ENCODE results near the gene SLC26A11.

SLC26A11 gene

GRCh38 chr17:80220054-80220735 is at the start of gene SLC26A11, which contains the start of gene SGSH:
TSS of gene SLC26A11 (plus strand) at chr17:80220427. CDS start at chr17:80221561, 1,134 bp downstream.
TSS of gene SGSH (minus strand) at chr17:80220333. CDS start at chr17:80220313, 20 bp downstream.
- peak; percentile 61 for DNase-seq (ENCODE audit: low spot score)

DNA sequence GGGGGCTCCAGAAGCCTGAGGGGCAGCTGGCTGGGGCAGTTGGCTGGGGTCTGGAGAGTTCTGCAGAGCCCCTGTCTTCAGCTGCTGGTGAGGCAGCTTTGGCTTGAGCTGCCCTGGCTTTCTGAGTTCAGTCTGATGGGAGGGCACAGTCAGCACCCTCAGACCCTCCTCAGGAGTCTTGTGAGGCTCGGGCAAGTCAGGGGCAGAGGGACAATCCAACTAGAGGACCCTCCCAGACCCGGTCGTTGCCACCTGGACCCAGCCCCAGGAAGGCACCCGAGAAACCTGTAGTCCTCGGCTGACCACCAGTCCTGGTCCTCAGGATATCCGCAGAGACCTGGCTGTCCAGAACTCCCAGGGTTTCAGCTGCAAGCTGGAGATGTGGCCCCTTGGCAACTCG is 48.5 kb upstream of the SLC26A11 start:
- DNase-seq (ENCODE audit: low spot score): no peak

DNA sequence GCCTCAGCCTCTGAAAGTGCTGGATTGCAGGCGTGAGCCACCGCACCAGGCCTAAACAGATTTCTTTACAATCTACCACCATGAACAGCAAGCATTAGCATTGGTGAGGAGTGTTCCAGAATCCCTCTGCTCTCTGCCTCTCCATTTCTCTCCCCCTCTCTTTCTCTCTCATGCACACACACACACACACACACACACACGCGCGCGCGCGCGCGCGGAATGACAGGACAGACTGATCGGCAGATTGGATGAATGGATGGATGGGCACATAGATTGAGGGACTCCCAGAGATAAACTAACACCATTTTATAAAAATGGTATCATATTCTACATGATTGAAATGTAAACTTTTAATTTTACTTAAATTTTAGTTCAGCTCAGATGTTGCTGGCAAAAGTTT is 47.1 kb upstream of the SLC26A11 start:
- no peak for DNase-seq (ENCODE audit: low spot score)

DNA sequence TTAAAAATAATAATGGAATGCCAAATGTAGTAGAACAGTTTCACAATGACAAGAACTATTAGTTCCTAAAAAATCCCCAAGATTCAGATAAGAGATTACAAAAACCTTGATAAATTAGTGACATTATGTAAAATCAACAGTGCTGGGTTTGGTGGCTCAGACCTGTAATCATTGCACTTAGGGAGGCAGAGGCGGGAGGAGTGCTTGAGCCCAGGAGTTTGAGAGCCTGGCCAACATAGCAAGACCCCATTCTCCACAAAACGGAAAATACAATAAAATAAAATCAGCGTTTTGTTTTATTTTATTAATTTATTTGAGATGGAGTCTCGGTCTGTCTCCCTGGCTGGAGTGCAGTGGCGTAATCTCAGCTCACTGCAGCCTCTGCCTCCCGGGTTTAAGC is 46.3 kb upstream of the SLC26A11 start:
- no peak for DNase-seq (ENCODE audit: low spot score)

- no peak for DNase-seq (ENCODE audit: low spot score)
These were observed 43.5 kb upstream of the SLC26A11 start for GRCh38 chr17:80176757-80177156.

GRCh38 chr17:80177986-80178595 is 42.1 kb upstream of the SLC26A11 start:
- DNase-seq (ENCODE audit: low spot score): no peak

GRCh38 chr17:80180192-80180591 is 40.0 kb upstream of the SLC26A11 start:
- DNase-seq (ENCODE audit: low spot score): no peak

GRCh38 chr17:80181431-80181830 is 38.8 kb upstream of the SLC26A11 start:
- DNase-seq (ENCODE audit: low spot score): no peak

DNA sequence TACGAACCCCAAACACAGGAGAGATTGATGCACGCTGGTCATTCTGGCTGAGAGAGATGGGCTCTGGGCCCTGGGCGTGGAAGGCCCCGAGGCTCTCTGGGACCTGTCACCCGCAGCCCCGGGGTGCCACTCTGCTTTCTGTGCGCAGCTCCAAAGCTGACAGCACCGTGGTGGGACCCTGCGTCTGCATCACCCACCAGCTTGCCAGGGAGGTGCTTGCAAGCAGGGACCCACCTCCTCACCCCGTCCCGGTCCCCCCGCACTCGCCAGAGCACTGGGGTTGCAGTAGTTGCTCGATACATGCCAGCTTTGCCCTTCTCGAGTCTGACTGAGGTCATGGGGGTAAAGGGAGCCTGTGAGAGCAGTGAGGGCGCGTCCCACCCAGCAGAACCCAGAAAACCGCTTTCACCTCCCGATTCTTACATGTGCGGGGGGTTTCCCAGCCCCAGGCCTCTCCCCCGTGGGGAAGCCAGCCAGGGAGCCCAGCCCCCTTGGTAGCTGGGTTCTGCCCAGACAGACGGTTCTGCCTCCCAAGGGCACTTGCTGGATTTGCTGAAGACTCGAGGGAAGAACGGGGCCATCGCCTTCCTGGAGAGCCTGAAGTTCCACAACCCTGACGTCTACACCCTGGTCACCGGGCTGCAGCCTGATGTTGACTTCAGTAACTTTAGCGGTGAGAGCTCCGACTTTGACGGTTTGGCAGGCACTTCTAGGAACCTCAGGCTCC is 37.9 kb upstream of the SLC26A11 start:
- no peak for DNase-seq (ENCODE audit: low spot score)

DNA sequence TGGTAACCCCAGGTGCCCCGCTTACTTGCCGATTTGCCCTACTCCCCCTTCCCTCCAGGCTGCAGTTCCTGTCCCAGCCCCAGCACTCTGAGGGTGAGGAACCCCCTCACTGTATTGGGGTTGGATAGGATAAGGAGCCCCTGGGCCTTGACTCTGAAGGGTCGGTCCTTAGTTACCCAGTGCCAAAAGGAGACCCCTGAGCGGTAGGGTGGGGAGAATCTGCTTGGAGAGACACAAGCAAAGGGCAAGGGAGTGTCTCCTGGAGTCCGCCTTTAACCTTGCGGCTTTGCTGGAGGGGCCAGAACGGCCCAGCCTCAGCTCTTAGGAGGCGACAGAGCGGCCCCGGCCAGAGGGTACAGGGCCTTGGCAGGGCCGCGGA is 37.4 kb upstream of the SLC26A11 start:
- DNase-seq (ENCODE audit: low spot score): no peak

DNA sequence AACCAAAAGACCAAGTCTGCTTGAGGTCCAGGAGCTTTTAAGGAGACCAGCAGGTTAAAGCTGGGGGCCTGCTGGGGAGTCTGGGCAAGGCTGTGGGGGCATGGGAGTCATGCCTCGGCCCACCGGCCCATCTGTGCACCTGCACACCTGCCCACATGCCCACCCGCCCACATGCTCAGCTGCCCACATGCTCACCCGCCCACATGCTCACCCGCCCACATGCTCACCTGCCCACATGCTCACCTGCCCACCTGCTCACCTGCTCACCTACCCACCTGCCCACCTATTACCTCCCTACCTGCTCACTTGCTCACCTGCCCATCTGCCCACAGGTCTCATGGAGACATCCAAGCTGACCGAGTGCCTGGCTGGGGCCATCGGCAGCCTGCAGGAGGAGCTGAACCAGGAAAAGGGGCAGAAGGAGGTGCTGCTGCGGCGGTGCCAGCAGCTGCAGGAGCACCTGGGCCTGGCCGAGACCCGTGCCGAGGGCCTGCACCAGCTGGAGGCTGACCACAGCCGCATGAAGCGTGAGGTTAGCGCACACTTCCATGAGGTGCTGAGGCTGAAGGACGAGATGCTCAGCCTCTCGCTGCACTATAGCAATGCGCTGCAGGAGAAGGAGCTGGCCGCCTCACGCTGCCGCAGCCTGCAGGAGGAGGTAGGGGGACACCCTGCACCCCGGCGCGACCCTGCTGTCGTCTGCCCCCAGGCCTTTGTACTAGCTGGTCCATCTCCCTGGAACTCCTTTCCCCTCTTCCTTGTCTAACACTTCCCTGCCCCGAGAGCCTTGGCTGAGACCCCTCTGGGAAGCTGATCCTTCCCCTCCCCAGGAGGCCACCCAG is 36.4 kb upstream of the SLC26A11 start:
- no peak for DNase-seq (ENCODE audit: low spot score)

GRCh38 chr17:80184423-80184714 is 35.9 kb upstream of the SLC26A11 start:
- DNase-seq (ENCODE audit: low spot score): no peak

GRCh38 chr17:80185968-80186367 is 34.3 kb upstream of the SLC26A11 start:
- DNase-seq (ENCODE audit: low spot score): no peak

DNA sequence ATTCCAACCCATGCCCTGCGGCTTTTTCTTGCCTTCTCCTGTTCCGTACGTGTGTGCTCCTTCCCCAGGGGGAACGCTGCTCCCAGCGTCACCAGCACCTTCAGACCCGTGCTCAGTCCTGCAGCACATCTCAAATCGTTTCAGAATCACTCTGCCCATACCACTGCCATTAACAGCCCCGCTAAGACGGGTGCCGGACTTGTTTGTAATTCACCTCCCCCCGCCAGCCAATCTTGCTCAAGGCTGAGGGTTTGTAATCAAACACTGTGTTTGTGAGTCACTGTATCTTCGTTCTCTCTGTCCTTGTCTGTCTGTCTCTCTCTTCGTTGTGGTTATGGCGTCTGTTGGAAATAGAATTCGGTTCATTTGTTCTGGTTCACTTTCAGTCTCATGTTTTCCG is 33.1 kb upstream of the SLC26A11 start:
- no peak for DNase-seq (ENCODE audit: low spot score)

- peak; percentile 13 for DNase-seq (ENCODE audit: low spot score)
These were observed 32.7 kb upstream of the SLC26A11 start for GRCh38 chr17:80187515-80187941.

DNA sequence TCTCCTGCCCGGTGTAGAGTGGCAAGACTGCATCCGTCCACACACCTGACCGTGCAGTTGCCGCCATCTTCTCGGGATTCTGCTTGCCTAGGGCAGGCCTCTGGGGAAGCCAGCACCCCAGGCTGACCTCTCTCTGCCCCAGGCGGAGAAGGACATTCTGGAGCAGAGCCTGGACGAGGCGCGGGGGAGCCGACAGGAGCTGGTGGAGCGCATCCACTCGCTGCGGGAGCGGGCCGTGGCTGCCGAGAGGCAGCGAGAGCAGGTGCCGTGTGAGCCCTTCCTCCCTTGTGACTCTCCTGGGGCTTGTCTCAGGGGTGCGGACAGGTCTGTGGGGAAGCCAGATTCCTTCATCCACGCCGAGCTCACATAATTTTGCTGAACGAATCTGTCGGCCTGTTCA is 30.6 kb upstream of the SLC26A11 start:
- no peak for DNase-seq (ENCODE audit: low spot score)

DNA sequence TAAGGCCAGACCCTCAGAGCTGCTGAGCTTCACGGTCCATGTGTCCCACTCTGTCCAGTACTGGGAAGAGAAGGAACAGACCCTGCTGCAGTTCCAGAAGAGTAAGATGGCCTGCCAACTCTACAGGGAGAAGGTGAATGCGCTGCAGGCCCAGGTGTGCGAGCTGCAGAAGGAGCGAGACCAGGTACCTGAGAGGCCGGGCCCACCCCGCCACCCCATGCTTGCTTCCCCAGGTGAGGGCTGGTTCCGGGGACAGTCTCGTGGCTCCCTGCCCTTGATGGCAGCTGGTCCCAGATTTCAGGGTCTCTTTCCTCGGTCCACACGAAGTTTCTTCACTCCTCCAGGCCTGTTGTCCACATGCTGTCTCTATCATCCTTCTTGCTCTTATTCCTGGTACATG is 29.5 kb upstream of the SLC26A11 start:
- DNase-seq (ENCODE audit: low spot score): no peak

GRCh38 chr17:80191192-80191591 is 29.0 kb upstream of the SLC26A11 start:
- no peak for DNase-seq (ENCODE audit: low spot score)

GRCh38 chr17:80191865-80192661 is 28.2 kb upstream of the SLC26A11 start:
- no peak for DNase-seq (ENCODE audit: low spot score)

GRCh38 chr17:80195141-80195540 is 25.1 kb upstream of the SLC26A11 start:
- no peak for DNase-seq (ENCODE audit: low spot score)

DNA sequence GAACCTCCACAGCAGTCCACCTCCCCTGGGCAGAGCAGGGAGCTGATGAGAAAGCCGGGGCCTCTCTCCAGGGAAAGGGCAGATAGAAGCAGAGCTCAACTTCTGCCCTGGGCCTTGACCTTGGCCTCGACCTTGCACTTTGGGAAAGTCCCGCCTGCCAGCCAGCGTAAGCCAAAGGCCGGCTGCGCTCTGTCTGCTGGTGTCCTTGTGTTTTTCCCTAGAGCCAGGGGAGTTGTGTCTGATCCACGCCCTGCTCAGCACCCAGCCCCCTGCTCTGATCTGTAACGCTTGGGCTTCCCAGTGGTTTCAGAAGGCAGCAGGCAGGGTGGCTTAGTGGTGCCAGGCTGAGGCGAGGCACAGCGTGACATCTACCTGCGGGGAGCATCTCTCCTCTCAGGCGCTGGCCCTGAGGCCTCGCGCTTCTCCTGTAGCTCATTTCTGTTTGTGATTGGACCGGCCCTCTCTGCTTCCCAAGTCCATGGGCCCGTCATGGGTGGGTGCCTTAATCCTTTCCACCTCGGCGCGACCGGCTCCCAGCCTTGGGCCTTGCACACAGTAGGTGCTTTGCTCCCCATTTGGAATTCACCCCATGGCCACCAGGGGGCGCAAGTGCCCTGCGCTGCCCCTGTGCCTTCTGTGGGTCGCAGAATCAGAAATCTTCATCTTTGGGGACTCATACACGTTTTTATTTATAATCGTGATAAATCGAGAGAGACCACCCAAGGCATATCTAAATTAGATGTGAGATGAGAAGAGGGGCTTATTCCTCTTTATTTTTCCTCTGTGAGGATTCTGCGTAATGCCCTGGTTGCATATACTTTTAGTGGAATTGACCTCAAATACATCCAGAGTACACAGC is 24.3 kb upstream of the SLC26A11 start:
- no peak for DNase-seq (ENCODE audit: low spot score)

Measured in kidney tubule cell (primary cell).